H1 (cell line): ENCODE results near the gene CACNA1E. TPM values are rescaled to one million over a fixed set of nuclear protein-coding genes. Genes with fewer than 3 reads are reported as not detected.

ENCODE experiments used
- EZH2 ChIP-seq: fragments of 200-600 bp; sonication (generic); IDR thresholded peaks from 2 replicates; pipeline ENCODE4 v1.7.1; 2012; ENCODE audit warnings: low read depth, mild to moderate bottlenecking, moderate library complexity, low read length, inconsistent platforms; ENCODE audit not compliant: severe bottlenecking
- polyA plus RNA-seq, 7 experiments: library from polyadenylated mRNA; depleted of rRNA in 3 of 7; stranded (reverse) in 5 of 7; unstranded in 2 of 7; fragments of >200 nt in 5 of 7; fragments of 200-250 nt in 2 of 7; gene quantifications; 1 replicate in 5 of 7; 2 replicates in 1 of 7; 4 replicates in 1 of 7; pipeline versions ENCODE4 v1.2.1 to v1.2.3, GENCODE V29; 2011 to 2013; ENCODE audit warnings: missing spikeins in 2 of 7, mixed read lengths in 2 of 7
- total RNA-seq: library from RNA; stranded (reverse); fragmentation: NEBNext Ultra II Directional; extraction: Animal tissue kit (Norgen Biotek cat#: 25700); gene quantifications from 2 replicates; pipeline ENCODE4 v1.2.1, GENCODE V29; 2021

Gene CACNA1E
- total and polyA plus RNA-seq, 2 of the 8 experiments (the other 6 are each of a cell fraction or from before 2014, with no cell fraction given) = 0.98 to 1.3 TPM

DNA sequence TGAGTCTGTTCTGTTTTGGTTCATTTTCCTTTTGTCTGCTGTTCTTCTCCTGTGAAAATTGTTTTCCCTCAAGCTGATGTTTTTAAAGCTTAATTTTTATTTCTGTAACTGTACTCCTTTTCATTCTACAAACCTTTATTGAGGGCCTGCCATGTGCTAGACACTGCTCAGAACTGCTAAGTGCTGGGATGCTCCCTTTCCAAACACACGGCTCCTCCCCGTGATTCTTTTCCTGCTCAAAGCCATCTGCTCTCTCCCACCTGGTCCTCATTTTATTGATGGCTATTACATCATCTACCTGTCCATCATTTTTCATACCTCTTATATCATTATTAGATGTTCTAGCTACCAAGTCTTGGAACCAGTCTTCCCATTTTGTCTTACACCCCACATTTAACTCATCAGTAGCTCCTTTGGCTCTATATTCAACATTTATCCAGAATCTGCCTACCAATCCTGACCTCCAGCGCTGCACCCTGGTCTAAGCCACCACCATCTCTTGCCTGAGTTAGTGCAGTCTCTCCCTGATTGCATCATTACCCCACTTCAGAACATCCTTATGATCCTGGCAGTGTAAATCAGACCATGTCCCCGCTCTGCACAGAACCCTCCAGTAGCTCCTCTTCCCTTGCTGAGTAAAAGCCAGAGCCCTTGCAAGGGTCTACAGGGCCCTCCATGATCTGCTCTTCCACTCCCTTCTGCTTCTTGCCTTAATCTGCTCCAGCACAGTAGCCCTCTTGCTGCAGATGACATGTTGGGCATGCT lies 118.1 kb downstream of the CACNA1E start (continued):
- no peak for TF ChIP-seq EZH2
